ENCODE data around the gene STT3B. TPM values are rescaled to one million over a fixed set of nuclear protein-coding genes. Genes with fewer than 3 reads are reported as not detected.

Gene STT3B
- total RNA-seq, 1 donor from 2014 or later: 213 TPM

- TF ChIP-seq, protein P1, sequence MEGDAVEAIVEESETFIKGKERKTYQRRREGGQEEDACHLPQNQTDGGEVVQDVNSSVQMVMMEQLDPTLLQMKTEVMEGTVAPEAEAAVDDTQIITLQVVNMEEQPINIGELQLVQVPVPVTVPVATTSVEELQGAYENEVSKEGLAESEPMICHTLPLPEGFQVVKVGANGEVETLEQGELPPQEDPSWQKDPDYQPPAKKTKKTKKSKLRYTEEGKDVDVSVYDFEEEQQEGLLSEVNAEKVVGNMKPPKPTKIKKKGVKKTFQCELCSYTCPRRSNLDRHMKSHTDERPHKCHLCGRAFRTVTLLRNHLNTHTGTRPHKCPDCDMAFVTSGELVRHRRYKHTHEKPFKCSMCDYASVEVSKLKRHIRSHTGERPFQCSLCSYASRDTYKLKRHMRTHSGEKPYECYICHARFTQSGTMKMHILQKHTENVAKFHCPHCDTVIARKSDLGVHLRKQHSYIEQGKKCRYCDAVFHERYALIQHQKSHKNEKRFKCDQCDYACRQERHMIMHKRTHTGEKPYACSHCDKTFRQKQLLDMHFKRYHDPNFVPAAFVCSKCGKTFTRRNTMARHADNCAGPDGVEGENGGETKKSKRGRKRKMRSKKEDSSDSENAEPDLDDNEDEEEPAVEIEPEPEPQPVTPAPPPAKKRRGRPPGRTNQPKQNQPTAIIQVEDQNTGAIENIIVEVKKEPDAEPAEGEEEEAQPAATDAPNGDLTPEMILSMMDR (IDR thresholded peaks at IDR 0.05): no peak
- TF ChIP-seq EZH2phosphoT487 (IDR thresholded peaks at IDR 0.05) (no peak), EZH2 (IDR thresholded peaks at IDR 0.05) (no peak)
- Histone ChIP-seq H3K27ac (no peak overlapping the region), H3K4me1 (no peaks in the 10 kb centered on the region), H3K27me3 (no peaks in the 10 kb centered on the region), H3K9ac (no peak overlapping the region), H3K4me2 (no peak overlapping the region), H4K20me1 (ENCODE audit: low read depth) (peaks cover 18% of the 10 kb centered on the region), H2AFZ (replicated peaks) (no peak overlapping the region), H3F3A (ENCODE audit: low read depth) (no peaks in the 10 kb centered on the region), H3K79me2 (ENCODE audit: low read depth) (peaks cover 97% of the 10 kb centered on the region), H3K4me3 (no peak overlapping the region), H3K36me3 (peaks cover 33% of the 10 kb centered on the region), H3K9me3 (ENCODE audit: low read depth) (peaks cover 10% of the 10 kb centered on the region)
- Mint-ChIP-seq H3K4me1 (no peaks in the 10 kb centered on the region), H3K27ac (no peak overlapping the region), H3K36me3 (peaks cover 88% of the 10 kb centered on the region), H3K9me3 (peaks cover 56% of the 10 kb centered on the region), H3K27me3 (ENCODE audit: insufficient read depth, low read depth) (peaks cover 2% of the 10 kb centered on the region), H3K4me3 (no peak overlapping the region)
- no peak for DNase-seq (ENCODE audit: low spot score)
Observed at GRCh38 chr3:31580645-31581044, 47.9 kb downstream of the STT3B start.

- Mint-ChIP-seq H3K27ac (no peak overlapping the region), H3K4me3 (no peak overlapping the region), H3K36me3 (peaks cover 89% of the 10 kb centered on the region), H3K27me3 (ENCODE audit: insufficient read depth, low read depth) (peaks cover 2% of the 10 kb centered on the region), H3K9me3 (peaks cover 65% of the 10 kb centered on the region), H3K4me1 (no peaks in the 10 kb centered on the region)
- Histone ChIP-seq H3K36me3 (peaks cover 35% of the 10 kb centered on the region), H3K4me3 (no peak overlapping the region), H3K27ac (no peak overlapping the region), H3K4me2 (no peak overlapping the region), H3K9ac (no peak overlapping the region), H2AFZ (replicated peaks) (no peak overlapping the region), H4K20me1 (ENCODE audit: low read depth) (peaks cover 8% of the 10 kb centered on the region), H3K27me3 (no peaks in the 10 kb centered on the region), H3F3A (ENCODE audit: low read depth) (no peaks in the 10 kb centered on the region), H3K9me3 (ENCODE audit: low read depth) (peaks cover 10% of the 10 kb centered on the region), H3K4me1 (no peaks in the 10 kb centered on the region), H3K79me2 (ENCODE audit: low read depth) (peaks cover 97% of the 10 kb centered on the region)
- DNase-seq (ENCODE audit: low spot score): no peak
- TF ChIP-seq, protein P1 (IDR thresholded peaks at IDR 0.05): no peak
- TF ChIP-seq EZH2phosphoT487 (IDR thresholded peaks at IDR 0.05): no peak
- no peak for TF ChIP-seq EZH2 (IDR thresholded peaks at IDR 0.05)
Observed at GRCh38 chr3:31581660-31582059, 48.9 kb downstream of the STT3B start.

DNA sequence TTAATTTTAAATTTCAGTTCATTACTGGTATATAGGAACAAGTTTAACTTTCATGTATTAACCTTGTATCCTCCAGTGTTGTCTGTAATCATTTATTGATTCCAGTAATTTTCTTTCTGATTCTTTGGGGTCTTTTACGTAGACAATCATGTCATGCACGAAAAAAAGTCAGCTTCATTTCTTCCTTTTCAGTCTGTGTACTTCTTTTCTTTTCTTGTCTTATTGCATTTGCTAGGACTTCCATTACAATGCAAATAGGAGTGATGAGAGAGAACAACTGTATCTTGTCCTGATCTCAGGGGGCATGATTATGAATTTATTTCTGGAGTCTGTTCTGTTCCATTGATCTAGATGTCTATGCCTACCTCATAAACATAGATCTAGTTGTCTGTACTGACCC lies 56.5 kb downstream of the STT3B start:
- no peak overlapping the region for H3K4me3 Mint-ChIP-seq
- no peak overlapping the region for H3K27ac Mint-ChIP-seq
- Histone ChIP-seq H3K27me3 (no peaks in the 10 kb centered on the region), H3K79me2 (ENCODE audit: low read depth) (peaks cover 99% of the 10 kb centered on the region), H3F3A (ENCODE audit: low read depth) (no peaks in the 10 kb centered on the region), H3K4me1 (no peaks in the 10 kb centered on the region), H4K20me1 (ENCODE audit: low read depth) (no peaks in the 10 kb centered on the region), H3K36me3 (peaks cover 42% of the 10 kb centered on the region), H3K4me2 (no peak overlapping the region), H3K9ac (no peak overlapping the region), H3K27ac (no peak overlapping the region), H3K4me3 (no peak overlapping the region), H2AFZ (replicated peaks) (no peak overlapping the region), H3K9me3 (ENCODE audit: low read depth) (peaks cover 12% of the 10 kb centered on the region)
- H3K27me3 Mint-ChIP-seq (ENCODE audit: insufficient read depth, low read depth): peaks cover 2% of the 10 kb centered on the region
- no peaks in the 10 kb centered on the region for H3K4me1 Mint-ChIP-seq
- DNase-seq (ENCODE audit: low spot score): no peak
- no peak for TF ChIP-seq EZH2phosphoT487 (IDR thresholded peaks at IDR 0.05)
- TF ChIP-seq, protein P1 (IDR thresholded peaks at IDR 0.05): no peak
- no peak for TF ChIP-seq EZH2 (IDR thresholded peaks at IDR 0.05)
- peaks cover 85% of the 10 kb centered on the region for H3K36me3 Mint-ChIP-seq
- peaks cover 72% of the 10 kb centered on the region for H3K9me3 Mint-ChIP-seq
